HepG2 (cell line): ENCODE results near the gene FBXL4. TPM values are rescaled to one million over a fixed set of nuclear protein-coding genes. Genes with fewer than 3 reads are reported as not detected.

ENCODE experiments used
- ASH2L ChIP-seq: fragments of 300-600, 200-600 bp; sonication (generic); IDR thresholded peaks from 2 replicates; pipeline ENCODE4 v1.7.0; 2017; ENCODE audit warnings: low read depth, mild to moderate bottlenecking, moderate library complexity, mixed read lengths, low read length; ENCODE audit not compliant: insufficient read length
- ETV5 ChIP-seq: IDR thresholded peaks from 2 replicates; pipeline ENCODE4 v1.6.1; 2018; ENCODE audit warnings: missing biosample characterization, missing genetic modification reagents, inconsistent platforms, borderline replicate concordance
- HNF4A ChIP-seq: sonication (generic); formaldehyde crosslinking; IDR thresholded peaks from 2 replicates; pipeline ENCODE4 v1.4.0; 2020; ENCODE audit warnings: missing genetic modification reagents
- JUND ChIP-seq: sonication (generic); formaldehyde crosslinking; IDR thresholded peaks from 2 replicates; pipeline ENCODE4 v1.8.0; 2022; ENCODE audit warnings: mild to moderate bottlenecking, missing genetic modification reagents
- KAT8 ChIP-seq: IDR thresholded peaks from 2 replicates; pipeline ENCODE4 v1.6.1; 2016; ENCODE audit warnings: missing genetic modification reagents, missing compliant biosample characterization
- MTF1 ChIP-seq: sonication (generic); formaldehyde crosslinking; IDR thresholded peaks from 2 replicates; pipeline ENCODE4 v1.5.0; 2020; ENCODE audit warnings: missing genetic modification reagents
- PHF20 ChIP-seq: sonication (generic); formaldehyde crosslinking; IDR thresholded peaks from 2 replicates; pipeline ENCODE4 v1.5.0; 2020; ENCODE audit warnings: mild to moderate bottlenecking, missing genetic modification reagents
- RARG ChIP-seq: sonication (generic); formaldehyde crosslinking; IDR thresholded peaks from 2 replicates; pipeline ENCODE4 v1.4.0; 2020; ENCODE audit warnings: low read depth, mild to moderate bottlenecking, missing genetic modification reagents
- RNF2 ChIP-seq: fragments of 450-650 bp; conservative IDR thresholded peaks from 2 replicates; pipeline ENCODE4 v1.6.1; 2016; ENCODE audit warnings: low read depth
- SALL1 ChIP-seq: sonication (generic); formaldehyde crosslinking; IDR thresholded peaks from 2 replicates; pipeline ENCODE4 v1.8.0; 2022; ENCODE audit warnings: mild to moderate bottlenecking, missing genetic modification reagents
- STAT5B ChIP-seq: sonication (generic); formaldehyde crosslinking; IDR thresholded peaks from 2 replicates; pipeline ENCODE4 v1.4.0; 2020; ENCODE audit warnings: missing genetic modification reagents
- YEATS2 ChIP-seq: sonication (generic); formaldehyde crosslinking; IDR thresholded peaks from 2 replicates; pipeline ENCODE4 v1.4.0; 2020; ENCODE audit warnings: missing genetic modification reagents, borderline replicate concordance
- ZNF317 ChIP-seq: sonication (generic); formaldehyde crosslinking; IDR thresholded peaks from 2 replicates; pipeline ENCODE4 v1.5.0; 2020; ENCODE audit warnings: mild to moderate bottlenecking, missing genetic modification reagents
- ZNF775 ChIP-seq: sonication (generic); formaldehyde crosslinking; IDR thresholded peaks from 2 replicates; pipeline ENCODE4 v1.4.0; 2020; ENCODE audit warnings: missing genetic modification reagents, mild to moderate bottlenecking, moderate library complexity, borderline replicate concordance
- polyA plus RNA-seq, 8 experiments: library from polyadenylated mRNA; depleted of rRNA in 3 of 8; stranded (reverse) in 7 of 8; unstranded in 1 of 8; fragments of >200 nt; fragmentation: Illumina TruSeq in 4 of 8; extraction: Trizol in 4 of 8; gene quantifications; 2 replicates each; pipeline versions ENCODE4 v1.2.1 to v1.2.3, GENCODE V29; 2011 to 2016; ENCODE audit warnings: low read depth in 4 of 8, missing spikeins in 1 of 8, mixed read lengths in 1 of 8; ENCODE audit not compliant: insufficient read depth in 1 of 8
- total RNA-seq, 5 experiments: library from RNA; depleted of rRNA; stranded (reverse); fragments of >200 nt; fragmentation: Illumina TruSeq; extraction: Trizol; gene quantifications; 2 replicates each; pipeline ENCODE4 v1.2.3, GENCODE V29; 2016; ENCODE audit warnings: low read depth in 1 of 5
- TF ChIP-seq, protein P1 (sequence below): sonication (generic); formaldehyde crosslinking; IDR thresholded peaks from 2 replicates; pipeline ENCODE4 v1.4.0; 2020; ENCODE audit warnings: low read depth, missing genetic modification reagents
- TF ChIP-seq, protein P2 (sequence below): sonication (generic); formaldehyde crosslinking; IDR thresholded peaks from 2 replicates; pipeline ENCODE4 v1.4.0; 2020; ENCODE audit warnings: missing genetic modification reagents, borderline replicate concordance
- TF ChIP-seq, protein P3 (sequence below), 2 experiments: IDR thresholded peaks; 2 replicates each; pipeline ENCODE4 v1.6.1; 2011 to 2012; ENCODE audit warnings: low read length in 2 of 2, borderline replicate concordance in 1 of 2, low read depth in 1 of 2, mild to moderate bottlenecking in 1 of 2, moderate library complexity in 1 of 2

Gene FBXL4
- total and polyA plus RNA-seq, 2 of the 13 experiments (the other 11 are each of a cell fraction or from before 2014, with no cell fraction given), result 13.2 to 17.6 TPM

DNA sequence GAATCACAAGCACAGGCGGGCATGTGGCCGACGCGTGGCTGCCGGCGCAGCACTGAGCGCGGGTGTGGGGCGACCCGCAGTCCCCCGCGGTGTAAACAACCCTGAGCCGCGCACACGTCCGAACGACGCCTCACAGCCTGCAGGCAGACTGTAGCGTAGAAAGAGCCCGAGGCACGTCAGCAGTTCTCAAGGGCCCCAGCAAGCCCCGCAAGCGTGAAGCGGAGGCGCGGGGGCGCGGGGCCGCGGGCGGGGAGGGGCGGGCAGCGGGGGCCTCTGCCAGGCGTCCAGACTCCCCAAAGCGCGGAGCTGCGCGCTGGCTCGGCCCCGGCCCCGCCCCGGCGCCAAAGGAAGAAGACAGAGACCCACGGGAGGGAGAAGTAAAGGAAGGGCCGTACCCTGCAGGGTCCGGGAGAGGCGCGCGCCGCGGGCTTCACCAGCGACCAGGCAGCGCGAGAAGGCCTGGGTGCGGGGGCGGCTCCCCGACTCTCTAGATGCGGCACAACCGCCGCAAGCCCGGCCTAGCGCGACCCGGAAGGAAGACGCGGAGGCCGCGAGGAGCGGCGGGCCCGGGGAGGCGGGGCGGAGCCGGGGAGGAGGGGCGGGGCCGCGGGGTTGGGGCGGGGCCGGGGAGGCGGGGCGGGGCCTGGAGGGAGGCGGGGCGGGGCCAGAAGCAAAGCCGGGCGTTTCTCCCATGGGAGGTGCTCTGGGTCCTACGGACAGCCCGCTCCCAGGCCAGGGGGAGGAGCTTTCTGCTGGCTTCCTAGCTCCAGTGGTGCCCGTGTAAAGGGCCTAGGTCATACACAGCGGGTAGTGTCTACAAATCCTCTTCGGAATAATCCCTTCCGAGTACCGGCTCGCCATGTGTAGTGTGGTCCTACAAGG lies at the start of gene FBXL4 (continued):
- TF ChIP-seq, protein P1, sequence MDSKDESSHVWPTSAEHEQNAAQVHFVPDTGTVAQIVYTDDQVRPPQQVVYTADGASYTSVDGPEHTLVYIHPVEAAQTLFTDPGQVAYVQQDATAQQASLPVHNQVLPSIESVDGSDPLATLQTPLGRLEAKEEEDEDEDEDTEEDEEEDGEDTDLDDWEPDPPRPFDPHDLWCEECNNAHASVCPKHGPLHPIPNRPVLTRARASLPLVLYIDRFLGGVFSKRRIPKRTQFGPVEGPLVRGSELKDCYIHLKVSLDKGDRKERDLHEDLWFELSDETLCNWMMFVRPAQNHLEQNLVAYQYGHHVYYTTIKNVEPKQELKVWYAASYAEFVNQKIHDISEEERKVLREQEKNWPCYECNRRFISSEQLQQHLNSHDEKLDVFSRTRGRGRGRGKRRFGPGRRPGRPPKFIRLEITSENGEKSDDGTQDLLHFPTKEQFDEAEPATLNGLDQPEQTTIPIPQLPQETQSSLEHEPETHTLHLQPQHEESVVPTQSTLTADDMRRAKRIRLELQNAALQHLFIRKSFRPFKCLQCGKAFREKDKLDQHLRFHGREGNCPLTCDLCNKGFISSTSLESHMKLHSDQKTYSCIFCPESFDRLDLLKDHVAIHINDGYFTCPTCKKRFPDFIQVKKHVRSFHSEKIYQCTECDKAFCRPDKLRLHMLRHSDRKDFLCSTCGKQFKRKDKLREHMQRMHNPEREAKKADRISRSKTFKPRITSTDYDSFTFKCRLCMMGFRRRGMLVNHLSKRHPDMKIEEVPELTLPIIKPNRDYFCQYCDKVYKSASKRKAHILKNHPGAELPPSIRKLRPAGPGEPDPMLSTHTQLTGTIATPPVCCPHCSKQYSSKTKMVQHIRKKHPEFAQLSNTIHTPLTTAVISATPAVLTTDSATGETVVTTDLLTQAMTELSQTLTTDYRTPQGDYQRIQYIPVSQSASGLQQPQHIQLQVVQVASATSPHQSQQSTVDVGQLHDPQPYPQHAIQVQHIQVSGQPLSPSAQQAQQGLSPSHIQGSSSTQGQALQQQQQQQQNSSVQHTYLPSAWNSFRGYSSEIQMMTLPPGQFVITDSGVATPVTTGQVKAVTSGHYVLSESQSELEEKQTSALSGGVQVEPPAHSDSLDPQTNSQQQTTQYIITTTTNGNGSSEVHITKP (CRISPR knock-in tag), result no peak
- TF ChIP-seq RNF2, result 0 out of 2 replicates have a peak, but pooled peaks have one; percentile 56
- TF ChIP-seq PHF20, result peak; percentile 13; the same call in 1 of the 2 replicates
- TF ChIP-seq, protein P2, sequence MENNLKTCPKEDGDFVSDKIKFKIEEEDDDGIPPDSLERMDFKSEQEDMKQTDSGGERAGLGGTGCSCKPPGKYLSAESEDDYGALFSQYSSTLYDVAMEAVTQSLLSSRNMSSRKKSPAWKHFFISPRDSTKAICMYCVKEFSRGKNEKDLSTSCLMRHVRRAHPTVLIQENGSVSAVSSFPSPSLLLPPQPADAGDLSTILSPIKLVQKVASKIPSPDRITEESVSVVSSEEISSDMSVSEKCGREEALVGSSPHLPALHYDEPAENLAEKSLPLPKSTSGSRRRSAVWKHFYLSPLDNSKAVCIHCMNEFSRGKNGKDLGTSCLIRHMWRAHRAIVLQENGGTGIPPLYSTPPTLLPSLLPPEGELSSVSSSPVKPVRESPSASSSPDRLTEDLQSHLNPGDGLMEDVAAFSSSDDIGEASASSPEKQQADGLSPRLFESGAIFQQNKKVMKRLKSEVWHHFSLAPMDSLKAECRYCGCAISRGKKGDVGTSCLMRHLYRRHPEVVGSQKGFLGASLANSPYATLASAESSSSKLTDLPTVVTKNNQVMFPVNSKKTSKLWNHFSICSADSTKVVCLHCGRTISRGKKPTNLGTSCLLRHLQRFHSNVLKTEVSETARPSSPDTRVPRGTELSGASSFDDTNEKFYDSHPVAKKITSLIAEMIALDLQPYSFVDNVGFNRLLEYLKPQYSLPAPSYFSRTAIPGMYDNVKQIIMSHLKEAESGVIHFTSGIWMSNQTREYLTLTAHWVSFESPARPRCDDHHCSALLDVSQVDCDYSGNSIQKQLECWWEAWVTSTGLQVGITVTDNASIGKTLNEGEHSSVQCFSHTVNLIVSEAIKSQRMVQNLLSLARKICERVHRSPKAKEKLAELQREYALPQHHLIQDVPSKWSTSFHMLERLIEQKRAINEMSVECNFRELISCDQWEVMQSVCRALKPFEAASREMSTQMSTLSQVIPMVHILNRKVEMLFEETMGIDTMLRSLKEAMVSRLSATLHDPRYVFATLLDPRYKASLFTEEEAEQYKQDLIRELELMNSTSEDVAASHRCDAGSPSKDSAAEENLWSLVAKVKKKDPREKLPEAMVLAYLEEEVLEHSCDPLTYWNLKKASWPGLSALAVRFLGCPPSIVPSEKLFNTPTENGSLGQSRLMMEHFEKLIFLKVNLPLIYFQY (CRISPR knock-in tag), result peak; percentile 69; the same call in 1 of the 2 replicates
- TF ChIP-seq ZNF775 (CRISPR knock-in tag), result no peak
- 0 out of 2 replicates have a peak, but pooled peaks have one; percentile 27 for TF ChIP-seq ZNF317 (CRISPR knock-in tag)
- no peak for TF ChIP-seq STAT5B
- peak; percentile 25; the same call in 1 of the 2 replicates for TF ChIP-seq ETV5 (CRISPR knock-in tag)
- TF ChIP-seq MTF1 (CRISPR knock-in tag), result 0 out of 2 replicates have a peak, but pooled peaks have one; percentile 47
- peak; percentile 33 for TF ChIP-seq KAT8 (CRISPR knock-in tag)
- TF ChIP-seq ASH2L, result peak; percentile 51
- no peak for TF ChIP-seq YEATS2 (CRISPR knock-in tag)
- peak; percentile 65 for TF ChIP-seq SALL1 (CRISPR knock-in tag)
- TF ChIP-seq HNF4A (CRISPR knock-in tag), result 0 out of 2 replicates have a peak, but pooled peaks have one; percentile 8
- TF ChIP-seq RARG (CRISPR knock-in tag), result no peak
- TF ChIP-seq JUND, result no peak
- TF ChIP-seq, protein P3, sequence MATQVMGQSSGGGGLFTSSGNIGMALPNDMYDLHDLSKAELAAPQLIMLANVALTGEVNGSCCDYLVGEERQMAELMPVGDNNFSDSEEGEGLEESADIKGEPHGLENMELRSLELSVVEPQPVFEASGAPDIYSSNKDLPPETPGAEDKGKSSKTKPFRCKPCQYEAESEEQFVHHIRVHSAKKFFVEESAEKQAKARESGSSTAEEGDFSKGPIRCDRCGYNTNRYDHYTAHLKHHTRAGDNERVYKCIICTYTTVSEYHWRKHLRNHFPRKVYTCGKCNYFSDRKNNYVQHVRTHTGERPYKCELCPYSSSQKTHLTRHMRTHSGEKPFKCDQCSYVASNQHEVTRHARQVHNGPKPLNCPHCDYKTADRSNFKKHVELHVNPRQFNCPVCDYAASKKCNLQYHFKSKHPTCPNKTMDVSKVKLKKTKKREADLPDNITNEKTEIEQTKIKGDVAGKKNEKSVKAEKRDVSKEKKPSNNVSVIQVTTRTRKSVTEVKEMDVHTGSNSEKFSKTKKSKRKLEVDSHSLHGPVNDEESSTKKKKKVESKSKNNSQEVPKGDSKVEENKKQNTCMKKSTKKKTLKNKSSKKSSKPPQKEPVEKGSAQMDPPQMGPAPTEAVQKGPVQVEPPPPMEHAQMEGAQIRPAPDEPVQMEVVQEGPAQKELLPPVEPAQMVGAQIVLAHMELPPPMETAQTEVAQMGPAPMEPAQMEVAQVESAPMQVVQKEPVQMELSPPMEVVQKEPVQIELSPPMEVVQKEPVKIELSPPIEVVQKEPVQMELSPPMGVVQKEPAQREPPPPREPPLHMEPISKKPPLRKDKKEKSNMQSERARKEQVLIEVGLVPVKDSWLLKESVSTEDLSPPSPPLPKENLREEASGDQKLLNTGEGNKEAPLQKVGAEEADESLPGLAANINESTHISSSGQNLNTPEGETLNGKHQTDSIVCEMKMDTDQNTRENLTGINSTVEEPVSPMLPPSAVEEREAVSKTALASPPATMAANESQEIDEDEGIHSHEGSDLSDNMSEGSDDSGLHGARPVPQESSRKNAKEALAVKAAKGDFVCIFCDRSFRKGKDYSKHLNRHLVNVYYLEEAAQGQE (IDR thresholded peaks at IDR 0.05; ENCODE audit: borderline replicate concordance in 1 of 2, low read depth in 1 of 2, low read length in 2 of 2), result peak in 1 of 2 experiments; percentile 12; a peak in 1 of 4 replicates
